ENCODE data around the gene PDE2A.

PDE2A gene

DNA sequence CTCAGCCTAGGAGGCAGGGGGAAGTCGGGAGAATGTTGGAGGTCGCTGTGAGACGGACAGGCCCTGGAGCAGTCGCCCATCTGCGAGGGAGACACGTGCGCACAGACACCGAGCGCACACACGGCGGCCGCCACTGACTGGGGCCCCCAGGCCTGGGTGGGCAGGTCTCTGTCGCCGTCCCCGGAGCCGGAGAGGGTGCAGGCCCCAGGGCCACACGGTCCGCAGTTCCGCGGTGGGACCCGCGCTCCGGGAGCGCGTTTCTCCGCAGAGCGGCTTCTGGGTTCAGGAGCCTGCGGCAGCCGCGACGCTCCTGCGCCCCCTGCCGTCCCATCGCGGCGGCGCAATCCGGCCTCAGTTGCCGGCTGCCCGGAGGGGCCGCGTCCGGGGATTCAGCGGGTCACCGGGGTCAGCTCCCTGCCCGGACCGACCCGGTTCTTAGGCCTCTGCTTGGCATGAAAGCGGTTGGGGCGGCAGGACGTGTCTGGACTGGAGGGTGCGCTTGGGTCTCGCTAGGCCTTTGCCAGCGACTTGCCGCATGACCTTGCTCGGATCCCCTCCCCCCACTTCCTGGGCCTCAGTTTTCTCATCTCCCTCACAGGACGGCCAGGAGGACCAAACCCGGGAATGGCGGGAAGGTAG lies 31.2 kb downstream of the PDE2A start:
- Histone ChIP-seq H3K4me1 (ENCODE audit: control insufficient read depth, insufficient read depth, low read length) (peaks cover 3% of the 10 kb centered on the region; the same call in 1 of the 2 replicates), H3K9me3 (ENCODE audit: control insufficient read depth, insufficient read depth, low read depth, low read length) (no peaks in the 10 kb centered on the region), H3K27ac (ENCODE audit: low read depth, low read length) (no peak overlapping the region), H3K9ac (ENCODE audit: low read length) (peak overlapping the region; percentile 35), H3K36me3 (ENCODE audit: control insufficient read depth, insufficient read depth, low read length) (no peaks in the 10 kb centered on the region), H3K27me3 (ENCODE audit: control insufficient read depth, insufficient read depth, low read length) (peaks cover 63% of the 10 kb centered on the region), H3K4me3 (ENCODE audit: low read depth, low read length) (peak overlapping the region; percentile 69)

- H3K27ac ChIP-seq (ENCODE audit: low read depth, low read length), result no peak overlapping the region
- peaks cover 7% of the 10 kb centered on the region for H3K4me1 ChIP-seq (ENCODE audit: control insufficient read depth, insufficient read depth, low read length)
- no peaks in the 10 kb centered on the region for H3K36me3 ChIP-seq (ENCODE audit: control insufficient read depth, insufficient read depth, low read length)
- no peaks in the 10 kb centered on the region for H3K9me3 ChIP-seq (ENCODE audit: control insufficient read depth, insufficient read depth, low read depth, low read length)
- peaks cover 70% of the 10 kb centered on the region for H3K27me3 ChIP-seq (ENCODE audit: control insufficient read depth, insufficient read depth, low read length)
- peak overlapping the region; percentile 69 for H3K4me3 ChIP-seq (ENCODE audit: low read depth, low read length)
- H3K9ac ChIP-seq (ENCODE audit: low read length), result no peak overlapping the region
Measured at GRCh38 chr11:72642043-72642883, 32.0 kb downstream of the PDE2A start.

DNA sequence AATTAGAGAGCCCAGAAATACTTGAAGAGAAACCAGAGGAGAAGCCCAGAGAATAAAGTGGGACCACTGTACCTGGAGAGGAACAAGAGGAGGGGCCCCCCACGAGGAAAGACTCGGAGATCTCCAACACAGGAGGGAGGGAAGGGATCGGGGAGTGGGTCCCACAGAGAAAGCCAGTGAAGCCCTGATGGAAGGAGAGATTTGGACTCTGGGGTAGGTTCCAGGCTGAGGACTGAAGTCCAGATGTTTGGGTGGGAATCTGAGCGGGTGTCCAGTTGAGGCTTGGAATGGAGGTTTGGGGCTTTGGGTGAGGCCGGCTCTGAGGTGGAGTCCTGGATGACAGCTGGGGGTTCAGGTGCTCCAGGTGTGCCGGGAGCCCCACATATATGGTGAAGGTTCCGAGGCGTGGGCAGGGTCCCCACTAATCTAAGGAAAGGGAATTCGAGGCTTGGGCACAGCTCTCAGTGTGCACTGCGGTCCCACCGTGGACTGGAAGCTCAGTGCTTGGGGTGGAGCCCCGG lies 32.6 kb downstream of the PDE2A start:
- Histone ChIP-seq H3K4me3 (ENCODE audit: low read depth, low read length) (peak overlapping the region; percentile 69), H3K27me3 (ENCODE audit: control insufficient read depth, insufficient read depth, low read length) (peaks cover 72% of the 10 kb centered on the region), H3K9ac (ENCODE audit: low read length) (no peak overlapping the region), H3K36me3 (ENCODE audit: control insufficient read depth, insufficient read depth, low read length) (no peaks in the 10 kb centered on the region), H3K27ac (ENCODE audit: low read depth, low read length) (no peak overlapping the region), H3K4me1 (ENCODE audit: control insufficient read depth, insufficient read depth, low read length) (peaks cover 13% of the 10 kb centered on the region), H3K9me3 (ENCODE audit: control insufficient read depth, insufficient read depth, low read depth, low read length) (no peaks in the 10 kb centered on the region)

GRCh38 chr11:72639502-72640375 lies 34.5 kb downstream of the PDE2A start:
- Histone ChIP-seq H3K4me3 (ENCODE audit: low read depth, low read length) (no peak overlapping the region), H3K4me1 (ENCODE audit: control insufficient read depth, insufficient read depth, low read length) (peaks cover 28% of the 10 kb centered on the region), H3K27me3 (ENCODE audit: control insufficient read depth, insufficient read depth, low read length) (peaks cover 73% of the 10 kb centered on the region), H3K36me3 (ENCODE audit: control insufficient read depth, insufficient read depth, low read length) (no peaks in the 10 kb centered on the region), H3K9ac (ENCODE audit: low read length) (no peak overlapping the region), H3K27ac (ENCODE audit: low read depth, low read length) (no peak overlapping the region), H3K9me3 (ENCODE audit: control insufficient read depth, insufficient read depth, low read depth, low read length) (no peaks in the 10 kb centered on the region)

GRCh38 chr11:72637926-72638325 lies 36.3 kb downstream of the PDE2A start:
- no peaks in the 10 kb centered on the region for H3K36me3 ChIP-seq (ENCODE audit: control insufficient read depth, insufficient read depth, low read length)
- H3K27me3 ChIP-seq (ENCODE audit: control insufficient read depth, insufficient read depth, low read length), result peaks cover 68% of the 10 kb centered on the region
- H3K4me1 ChIP-seq (ENCODE audit: control insufficient read depth, insufficient read depth, low read length), result peaks cover 42% of the 10 kb centered on the region
- H3K4me3 ChIP-seq (ENCODE audit: low read depth, low read length), result no peak overlapping the region
- H3K27ac ChIP-seq (ENCODE audit: low read depth, low read length), result no peak overlapping the region
- no peaks in the 10 kb centered on the region for H3K9me3 ChIP-seq (ENCODE audit: control insufficient read depth, insufficient read depth, low read depth, low read length)
- no peak overlapping the region for H3K9ac ChIP-seq (ENCODE audit: low read length)

DNA sequence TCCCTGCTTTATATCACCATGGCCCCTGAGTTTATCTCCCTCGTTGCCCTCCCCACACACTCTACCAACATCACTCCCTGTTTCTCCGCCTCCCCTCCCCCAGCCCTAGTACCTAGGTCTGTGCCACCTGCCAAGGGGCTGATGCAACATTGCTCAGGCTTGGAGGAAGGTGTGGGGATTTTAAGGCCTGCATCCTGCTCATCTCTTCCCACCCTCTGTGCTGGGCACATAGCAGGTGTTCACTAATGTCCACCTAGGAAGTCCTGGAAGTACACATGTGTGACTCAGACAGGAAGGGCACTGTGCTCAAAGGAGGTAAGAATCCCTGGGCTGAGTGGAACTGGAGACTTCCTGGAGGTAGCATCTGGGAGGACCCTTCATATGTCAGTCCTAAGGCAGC lies 37.0 kb downstream of the PDE2A start:
- H3K36me3 ChIP-seq (ENCODE audit: control insufficient read depth, insufficient read depth, low read length), result no peaks in the 10 kb centered on the region
- H3K27ac ChIP-seq (ENCODE audit: low read depth, low read length), result no peak overlapping the region
- H3K27me3 ChIP-seq (ENCODE audit: control insufficient read depth, insufficient read depth, low read length), result peaks cover 61% of the 10 kb centered on the region
- peaks cover 49% of the 10 kb centered on the region for H3K4me1 ChIP-seq (ENCODE audit: control insufficient read depth, insufficient read depth, low read length)
- no peaks in the 10 kb centered on the region for H3K9me3 ChIP-seq (ENCODE audit: control insufficient read depth, insufficient read depth, low read depth, low read length)
- no peak overlapping the region for H3K4me3 ChIP-seq (ENCODE audit: low read depth, low read length)
- no peak overlapping the region for H3K9ac ChIP-seq (ENCODE audit: low read length)

DNA sequence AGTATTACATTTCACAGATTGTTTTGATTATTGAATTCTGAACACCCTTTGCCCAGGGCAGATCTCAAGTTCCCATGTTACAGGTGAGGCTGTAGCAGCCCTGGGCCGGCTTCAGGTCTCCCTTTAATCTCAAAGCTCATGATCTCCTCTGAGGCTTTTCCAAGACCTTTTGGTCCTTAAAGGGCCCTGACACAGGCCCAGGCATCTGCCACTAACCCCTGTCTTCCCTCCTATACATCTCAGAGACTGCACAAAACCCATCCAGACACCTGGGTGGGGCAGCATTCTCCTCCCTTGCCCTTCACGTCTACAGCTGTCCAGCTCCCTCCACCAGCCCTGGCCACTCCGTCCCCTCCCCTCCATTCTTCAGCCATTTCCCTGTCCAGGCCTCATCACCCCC lies 37.8 kb downstream of the PDE2A start:
- Histone ChIP-seq H3K36me3 (ENCODE audit: control insufficient read depth, insufficient read depth, low read length) (no peaks in the 10 kb centered on the region), H3K27me3 (ENCODE audit: control insufficient read depth, insufficient read depth, low read length) (peaks cover 53% of the 10 kb centered on the region), H3K4me1 (ENCODE audit: control insufficient read depth, insufficient read depth, low read length) (peaks cover 52% of the 10 kb centered on the region), H3K27ac (ENCODE audit: low read depth, low read length) (no peak overlapping the region), H3K4me3 (ENCODE audit: low read depth, low read length) (no peak overlapping the region), H3K9me3 (ENCODE audit: control insufficient read depth, insufficient read depth, low read depth, low read length) (no peaks in the 10 kb centered on the region), H3K9ac (ENCODE audit: low read length) (no peak overlapping the region)

DNA sequence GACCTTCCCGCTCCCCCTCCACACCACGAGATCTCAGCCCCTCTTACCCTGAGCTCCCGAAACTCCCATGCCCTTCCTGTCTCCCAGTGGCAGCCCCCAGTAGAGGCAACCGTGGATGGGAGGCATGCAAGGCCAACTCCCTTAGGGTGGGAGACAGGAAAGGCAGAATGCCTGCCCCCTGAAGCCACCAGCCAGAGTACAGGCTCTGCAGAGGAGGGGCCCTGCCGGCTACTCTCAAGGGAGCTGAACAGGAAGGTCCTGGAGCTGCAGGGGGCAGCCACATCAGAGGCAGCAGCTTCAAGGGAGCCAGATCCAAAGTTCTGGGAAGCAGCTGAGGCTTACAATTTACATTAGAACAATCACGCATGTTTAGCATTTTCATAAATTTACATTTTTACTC lies 38.3 kb downstream of the PDE2A start:
- no peaks in the 10 kb centered on the region for H3K36me3 ChIP-seq (ENCODE audit: control insufficient read depth, insufficient read depth, low read length)
- no peak overlapping the region for H3K27ac ChIP-seq (ENCODE audit: low read depth, low read length)
- peaks cover 52% of the 10 kb centered on the region for H3K4me1 ChIP-seq (ENCODE audit: control insufficient read depth, insufficient read depth, low read length)
- H3K27me3 ChIP-seq (ENCODE audit: control insufficient read depth, insufficient read depth, low read length), result peaks cover 48% of the 10 kb centered on the region
- no peak overlapping the region for H3K9ac ChIP-seq (ENCODE audit: low read length)
- no peaks in the 10 kb centered on the region for H3K9me3 ChIP-seq (ENCODE audit: control insufficient read depth, insufficient read depth, low read depth, low read length)
- H3K4me3 ChIP-seq (ENCODE audit: low read depth, low read length), result no peak overlapping the region

DNA sequence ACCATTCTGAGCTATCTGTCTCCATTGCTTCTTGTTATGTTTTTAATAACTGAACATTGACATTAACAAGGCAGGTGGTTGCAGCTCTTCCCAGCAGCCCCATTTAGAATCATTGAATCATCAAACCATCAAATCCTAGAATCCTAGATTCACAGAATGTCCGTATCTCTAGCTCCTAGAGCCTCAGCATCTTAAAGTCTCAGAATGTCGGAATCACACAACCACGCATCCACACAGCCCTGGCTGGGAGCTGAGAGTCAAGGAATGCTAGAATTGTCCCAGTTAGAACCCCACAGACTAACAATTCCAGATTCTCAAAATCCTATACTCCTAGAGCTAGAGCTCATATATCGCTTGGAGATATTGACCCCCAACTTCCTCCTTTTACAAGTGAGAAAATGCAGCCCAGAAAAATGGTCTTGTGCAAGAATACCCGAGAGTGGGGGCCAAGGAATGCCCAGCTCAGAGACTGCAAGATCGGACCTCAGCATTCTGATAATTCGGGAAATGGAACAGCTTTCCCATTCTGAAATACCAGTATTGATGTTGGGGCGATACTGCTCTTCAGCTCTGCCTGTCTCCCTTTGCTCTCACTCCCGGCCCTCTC lies 38.8 kb downstream of the PDE2A start:
- no peak overlapping the region for H3K27ac ChIP-seq (ENCODE audit: low read depth, low read length)
- no peaks in the 10 kb centered on the region for H3K36me3 ChIP-seq (ENCODE audit: control insufficient read depth, insufficient read depth, low read length)
- peaks cover 43% of the 10 kb centered on the region for H3K27me3 ChIP-seq (ENCODE audit: control insufficient read depth, insufficient read depth, low read length)
- H3K9me3 ChIP-seq (ENCODE audit: control insufficient read depth, insufficient read depth, low read depth, low read length), result no peaks in the 10 kb centered on the region
- H3K9ac ChIP-seq (ENCODE audit: low read length), result no peak overlapping the region
- no peak overlapping the region for H3K4me3 ChIP-seq (ENCODE audit: low read depth, low read length)
- H3K4me1 ChIP-seq (ENCODE audit: control insufficient read depth, insufficient read depth, low read length), result peaks cover 52% of the 10 kb centered on the region

DNA sequence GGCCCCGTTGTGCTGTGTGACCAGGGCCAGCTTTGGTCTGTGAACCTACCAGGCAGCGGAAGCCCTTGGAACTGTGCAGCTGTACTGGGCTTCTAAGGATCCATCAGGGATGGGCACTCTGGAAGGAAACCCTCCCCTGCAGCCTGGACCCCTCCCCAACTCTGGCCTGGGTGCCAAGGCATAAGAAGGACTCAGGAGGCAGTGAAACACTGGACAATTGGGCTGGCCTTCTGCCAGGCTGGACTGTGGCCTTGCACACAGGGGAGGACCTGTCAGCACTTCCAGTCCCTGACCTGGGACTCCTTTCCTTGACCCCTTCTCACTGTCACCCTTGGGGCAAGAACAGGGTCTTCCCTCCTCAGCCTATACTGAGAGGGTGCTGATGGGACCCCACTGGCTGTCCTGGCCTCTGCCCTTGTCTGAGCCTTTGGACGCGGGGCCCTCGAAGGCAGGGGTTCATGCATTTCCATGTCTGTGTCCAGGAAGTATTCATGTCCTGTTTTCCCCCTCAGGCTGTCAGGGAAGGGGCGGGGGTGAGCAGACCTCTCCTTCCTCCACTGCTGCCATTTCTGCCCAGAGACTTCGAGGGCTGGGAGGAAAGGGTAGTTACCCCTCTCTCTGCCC lies 39.6 kb downstream of the PDE2A start:
- peaks cover 52% of the 10 kb centered on the region for H3K4me1 ChIP-seq (ENCODE audit: control insufficient read depth, insufficient read depth, low read length)
- H3K4me3 ChIP-seq (ENCODE audit: low read depth, low read length), result no peak overlapping the region
- H3K9me3 ChIP-seq (ENCODE audit: control insufficient read depth, insufficient read depth, low read depth, low read length), result no peaks in the 10 kb centered on the region
- H3K27me3 ChIP-seq (ENCODE audit: control insufficient read depth, insufficient read depth, low read length), result peaks cover 35% of the 10 kb centered on the region
- H3K27ac ChIP-seq (ENCODE audit: low read depth, low read length), result no peak overlapping the region
- no peak overlapping the region for H3K9ac ChIP-seq (ENCODE audit: low read length)
- no peaks in the 10 kb centered on the region for H3K36me3 ChIP-seq (ENCODE audit: control insufficient read depth, insufficient read depth, low read length)

Measured in HUES6 (cell line).